GM18520 (cell line): Measurements from ENCODE around the gene FIGNL1.

Experiments used
- ATAC-seq: cut with Tn5 transposase; IDR thresholded peaks from one replicate; pipeline ENCODE4 v1.9.1; 2021; ENCODE audit not compliant: unreplicated experiment

Gene FIGNL1

GRCh38 chr7:50399206-50399605 lies 50.9 kb downstream of the FIGNL1 start:
- ATAC-seq, result no peak

GRCh38 chr7:50397971-50398324 lies 52.2 kb downstream of the FIGNL1 start:
- peak; percentile 17 for ATAC-seq

- ATAC-seq, result peak; percentile 56
These were observed 52.7 kb downstream of the FIGNL1 start for GRCh38 chr7:50397320-50397970.

GRCh38 chr7:50396856-50397255 lies 53.3 kb downstream of the FIGNL1 start:
- peak; percentile 20 for ATAC-seq

DNA sequence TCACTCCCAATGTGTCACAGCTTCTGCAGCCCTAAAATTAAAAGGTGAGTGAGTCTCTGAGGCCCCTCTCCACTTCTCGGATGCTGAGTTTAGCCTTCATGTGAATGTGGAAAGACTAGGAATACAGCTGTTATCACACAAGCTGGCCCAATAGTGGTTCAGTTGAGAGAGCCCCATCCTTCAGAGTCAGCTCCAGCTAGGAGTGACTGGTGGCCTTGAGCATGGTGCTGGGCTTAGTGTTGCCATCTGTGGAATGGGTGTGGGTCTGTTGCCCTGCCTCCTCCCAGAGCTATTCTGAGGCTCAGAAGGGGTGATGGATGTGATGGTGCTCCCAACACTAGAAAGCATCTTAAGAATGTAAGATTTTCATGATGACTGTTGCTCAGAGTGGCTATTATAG lies 55.8 kb downstream of the FIGNL1 start:
- ATAC-seq, result no peak
